OCI-LY1 (cell line): ENCODE results near the gene TAS1R3.

Source experiments
- CTCF ChIP-seq: fragments of 200-600 bp; sonication (generic), shearing (Covaris generic); IDR thresholded peaks from 2 replicates; pipeline ENCODE4 v1.5.1; 2017; ENCODE audit warnings: mild to moderate bottlenecking, antibody characterized with exemption, low read length, moderate library complexity, mixed read lengths
- EZH2 ChIP-seq: fragments of 200-600 bp; sonication (generic), shearing (Covaris generic); IDR thresholded peaks from 2 replicates; pipeline ENCODE4 v1.8.0; 2017; ENCODE audit warnings: borderline replicate concordance, mixed run types, mild to moderate bottlenecking, antibody characterized with exemption, low read length, moderate library complexity, mixed read lengths

- TF ChIP-seq CTCF: no peak
- no peak for TF ChIP-seq EZH2
These were observed 22.3 kb upstream of the TAS1R3 start for GRCh38 chr1:1308756-1309250.
